Panc1 (cell line): ENCODE measurements around the gene PDZD2. TPM values are rescaled to one million over a fixed set of nuclear protein-coding genes. Genes with fewer than 3 reads are reported as not detected.

ENCODE experiments used
- ATAC-seq: fragments of 200-7000 bp; cut with Tn5 transposase; 2 replicates; pipeline ENCODE4 v1.9.1; 2020; ENCODE audit warnings: mild to moderate bottlenecking, moderate library complexity
- BruUV-seq: library from RNA; stranded (reverse); fragments of 400-500 nt; replicated peaks from 2 replicates; lab custom pipeline; 2021; lab: Mats Ljungman, UMichigan
- CTCF ChIA-PET: fragments of 300-600 bp; sonication (Branson Sonifier 250); formaldehyde crosslinking; loops from one replicate; lab custom pipeline; 2022; ENCODE audit warnings: antibody characterized with exemption; lab: Charles Lee
- POLR2A ChIA-PET: fragments of 300-600 bp; sonication (Branson Sonifier 250); formaldehyde crosslinking; loops from one replicate; lab custom pipeline; 2022; ENCODE audit warnings: antibody characterized with exemption; lab: Charles Lee
- DNase-seq: peaks from one replicate; pipeline ENCODE4 v3.0.0-alpha.2; 2010; ENCODE audit warnings: low read depth, low spot score
- H3K27ac ChIP-seq: 2 replicates; pipeline ENCODE4 v1.5.1; 2011; ENCODE audit warnings: mild to moderate bottlenecking, low read length, inconsistent platforms
- H3K27me3 ChIP-seq: fragments of 200-500 bp; sonication (Bioruptor generic); 2 replicates; pipeline ENCODE4 v1.6.0; 2014; ENCODE audit warnings: low read length, inconsistent platforms; ENCODE audit not compliant: control insufficient read depth, insufficient read depth
- H3K36me3 ChIP-seq: fragments of 200-500 bp; sonication (Bioruptor generic); 2 replicates; pipeline ENCODE4 v1.5.1; 2014; ENCODE audit warnings: inconsistent platforms, mild to moderate bottlenecking, low read length, moderate library complexity; ENCODE audit not compliant: control insufficient read depth, insufficient read depth
- H3K4me1 ChIP-seq: 2 replicates; pipeline ENCODE4 v1.5.1; 2011; ENCODE audit warnings: inconsistent platforms, mild to moderate bottlenecking, low read length, moderate library complexity; ENCODE audit not compliant: control insufficient read depth, insufficient read depth
- H3K4me3 ChIP-seq, 2 experiments: 2 replicates each; pipeline ENCODE4 v1.5.1; 2011 to 2012; ENCODE audit warnings: low read depth in 2 of 2, low read length in 2 of 2, mild to moderate bottlenecking in 2 of 2, inconsistent platforms in 1 of 2, moderate library complexity in 1 of 2
- H3K9me3 ChIP-seq: fragments of 200-500 bp; sonication (Bioruptor generic); 2 replicates; pipeline ENCODE4 v1.5.1; 2014; ENCODE audit warnings: low read depth, mild to moderate bottlenecking, inconsistent platforms, low read length, moderate library complexity; ENCODE audit not compliant: control insufficient read depth, insufficient read depth
- CTCF ChIP-seq: fragments of 450-650 bp; IDR thresholded peaks from 2 replicates; pipeline ENCODE4 v1.5.1; 2017; ENCODE audit warnings: mild to moderate bottlenecking
- POLR2AphosphoS5 ChIP-seq: IDR thresholded peaks from 2 replicates; pipeline ENCODE4 v1.6.1; 2012; ENCODE audit warnings: mild to moderate bottlenecking, low read depth, low read length, moderate library complexity
- REST ChIP-seq, 2 experiments: IDR thresholded peaks; 2 replicates each; pipeline ENCODE4 v1.6.1; 2011 to 2012; ENCODE audit warnings: low read depth in 2 of 2, control low read depth in 1 of 2, low read length in 1 of 2, mild to moderate bottlenecking in 1 of 2, moderate library complexity in 1 of 2; ENCODE audit not compliant: insufficient read depth in 1 of 2
- SIN3A ChIP-seq: IDR thresholded peaks from 2 replicates; pipeline ENCODE4 v1.6.1; 2012; ENCODE audit warnings: low read depth, mild to moderate bottlenecking, low read length, moderate library complexity, borderline replicate concordance; ENCODE audit not compliant: insufficient read depth
- TCF7L2 ChIP-seq: IDR thresholded peaks from 2 replicates; pipeline ENCODE4 v1.6.1; 2011; ENCODE audit warnings: mild to moderate bottlenecking, low read depth, low read length, inconsistent platforms
- in situ Hi-C: cut with HindIII; loops from 2 replicates; pipeline ENCODE4 v1.10.0; 2016; ENCODE audit warnings: low sequenced_read_pairs, low pct_unique_long_range_greater_than_20kb
- intact Hi-C: fragments of 100-400 bp; cut with micrococcal nuclease; formaldehyde crosslinking; loops from one replicate; pipeline ENCODE4 v1.10.0; 2022; ENCODE audit not compliant: unreplicated experiment
- total RNA-seq: library from RNA; stranded (reverse); gene quantifications from one replicate; pipeline ENCODE4 v1.2.1, GENCODE V29; 2021; ENCODE audit not compliant: unreplicated experiment

The PDZD2 gene
- total RNA-seq, 1 experiment from 2014 or later, result 0.10 TPM

GRCh38 chr5:31767335-31768031 lies 128.6 kb downstream of the PDZD2 start:
- intact Hi-C loops (no loop called here), in situ Hi-C loops (no loop called here)
- DNase-seq (no peak), ATAC-seq (no peak)
- no peak overlapping the region for H3K27ac ChIP-seq
- no peak for TF ChIP-seq CTCF
- TF ChIP-seq POLR2AphosphoS5, result no peak
- TF ChIP-seq REST (IDR thresholded peaks at IDR 0.05; ENCODE audit: insufficient read depth in 1 of 2, low read depth in 2 of 2, low read length in 1 of 2), result no peak
- TF ChIP-seq SIN3A, result no peak
- no peak for TF ChIP-seq TCF7L2
- H3K27me3 ChIP-seq, result peaks cover 12% of the 10 kb centered on the region
- H3K4me3 ChIP-seq, result no peak overlapping the region
- H3K36me3 ChIP-seq, result no peaks in the 10 kb centered on the region
- H3K9me3 ChIP-seq, result no peaks in the 10 kb centered on the region
- no peaks in the 10 kb centered on the region for H3K4me1 ChIP-seq
- ChIA-PET CTCF (no interaction called here), POLR2A (no interaction called here)
- BruUV-seq, result no TSS peak

- H3K36me3 ChIP-seq, result no peaks in the 10 kb centered on the region
- no peak for ATAC-seq
- no peak for TF ChIP-seq REST (IDR thresholded peaks at IDR 0.05; ENCODE audit: insufficient read depth in 1 of 2, low read depth in 2 of 2, low read length in 1 of 2)
- no peak for TF ChIP-seq POLR2AphosphoS5
- TF ChIP-seq SIN3A, result no peak
- TF ChIP-seq TCF7L2, result no peak
- no peak for TF ChIP-seq CTCF
- no peak for DNase-seq
- intact Hi-C loops, result no loop called here
- no peak overlapping the region for H3K27ac ChIP-seq
- H3K9me3 ChIP-seq, result no peaks in the 10 kb centered on the region
- no TSS peak for BruUV-seq
- ChIA-PET CTCF (interaction anchor here (0.5 kb wide), 1 partner anchor 91 kb away, joined by 3 read pairs; no protein-coding TSS in a partner anchor), POLR2A (no interaction called here)
- no peaks in the 10 kb centered on the region for H3K4me1 ChIP-seq
- H3K4me3 ChIP-seq, result no peak overlapping the region
- peaks cover 15% of the 10 kb centered on the region for H3K27me3 ChIP-seq
- in situ Hi-C loops, result no loop called here
Measured at GRCh38 chr5:31768046-31768445, 129.1 kb downstream of the PDZD2 start.
